Stimulated activated CD8-positive, alpha-beta memory T cell treated with anti-CD3 and anti-CD28 coated beads, Interleukin-4, amount 100 ng/mL, for 48 hours (primary cell): ENCODE data around the gene CLDN25.
"Not testable (repeated sequence)": the region's sequence is repeated elsewhere in the genome, so short reads cannot be mapped to it uniquely, and the experiment has no call there.

Experiments used
- DNase-seq: peaks from one replicate; pipeline ENCODE4 v3.0.0-alpha.2; 2020

The CLDN25 gene

DNA sequence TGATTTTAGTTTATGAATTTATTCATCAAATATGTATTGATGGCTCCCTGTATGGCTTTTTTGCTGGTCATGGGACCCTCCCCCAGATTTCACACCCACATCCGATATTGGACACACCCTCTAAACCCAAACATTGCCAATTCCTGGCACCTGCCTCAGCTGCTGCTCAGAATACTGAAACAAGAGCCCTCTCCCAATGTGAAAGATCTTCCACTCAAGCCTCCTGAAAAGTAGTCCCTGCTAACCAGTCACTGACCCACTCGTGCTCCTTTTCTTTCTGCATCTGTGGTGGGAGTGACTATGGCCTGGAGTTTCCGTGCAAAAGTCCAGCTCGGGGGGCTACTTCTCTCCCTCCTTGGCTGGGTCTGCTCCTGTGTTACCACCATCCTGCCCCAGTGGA, at the start of gene CLDN25:
CLDN25 (plus strand) TSS at position 301 of the 400 bp plus-strand sequence; CDS start at position 301, 0 bp downstream.
- DNase-seq, result no peak

DNA sequence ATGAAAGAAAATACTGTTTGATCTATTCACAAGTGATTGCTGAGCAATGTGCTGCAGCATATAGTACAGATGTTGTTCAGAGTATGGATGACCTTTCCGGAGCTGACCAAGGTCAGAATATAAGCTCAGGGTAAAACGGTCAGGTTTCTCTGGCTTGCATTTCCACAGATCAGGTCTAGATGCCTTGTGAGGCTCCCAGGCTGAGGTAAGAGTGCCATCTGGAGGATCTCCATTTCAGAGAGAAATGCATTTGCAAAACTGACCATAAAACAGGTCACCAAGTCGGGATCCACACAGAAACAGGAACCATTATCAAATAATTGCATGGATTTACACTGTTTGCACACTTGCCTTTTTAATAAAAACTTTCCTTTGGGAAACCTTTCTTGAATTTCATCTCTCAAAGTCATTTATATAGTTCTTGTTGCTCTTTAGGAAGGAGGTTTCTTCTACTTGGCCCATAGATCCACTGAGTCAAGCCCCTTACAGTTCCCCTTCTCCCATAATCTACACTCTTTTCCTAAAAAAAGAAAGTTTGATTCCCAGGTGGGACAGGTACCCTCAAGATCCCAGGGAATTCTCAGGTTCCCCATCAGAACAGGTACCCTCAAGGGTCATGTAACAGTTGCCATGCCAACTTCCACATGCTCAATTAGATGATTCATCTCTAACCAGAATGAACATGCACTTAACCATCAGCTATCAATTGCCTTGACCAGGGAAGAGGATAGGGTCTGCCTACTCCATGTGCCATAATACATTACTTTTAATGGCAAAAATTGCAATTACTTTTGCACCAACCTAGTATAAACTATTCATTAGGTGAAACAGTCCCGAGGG, 48.5 kb upstream of the CLDN25 start:
- DNase-seq, result no peak

- no peak for DNase-seq
These were observed 47.5 kb upstream of the CLDN25 start for GRCh38 chr11:113732092-113732491.

DNA sequence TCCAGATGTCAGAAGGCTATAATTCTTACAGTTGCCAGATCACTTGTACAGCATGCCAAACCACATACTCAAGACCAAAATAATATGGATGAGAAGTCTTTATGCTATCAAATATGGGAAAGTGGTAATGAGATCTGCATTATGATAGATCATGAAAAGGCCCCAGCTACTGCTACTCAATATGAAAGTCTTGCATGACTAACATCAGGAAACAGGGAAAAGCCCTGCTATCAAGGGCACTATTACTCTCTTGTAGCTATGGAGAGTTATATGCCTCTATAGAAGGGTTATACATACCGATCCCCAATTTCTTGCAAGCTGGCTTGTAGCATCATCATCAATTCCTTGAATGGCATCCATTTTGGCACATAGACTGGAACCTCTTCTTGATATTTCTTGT, 43.3 kb upstream of the CLDN25 start:
- DNase-seq, result no peak

DNA sequence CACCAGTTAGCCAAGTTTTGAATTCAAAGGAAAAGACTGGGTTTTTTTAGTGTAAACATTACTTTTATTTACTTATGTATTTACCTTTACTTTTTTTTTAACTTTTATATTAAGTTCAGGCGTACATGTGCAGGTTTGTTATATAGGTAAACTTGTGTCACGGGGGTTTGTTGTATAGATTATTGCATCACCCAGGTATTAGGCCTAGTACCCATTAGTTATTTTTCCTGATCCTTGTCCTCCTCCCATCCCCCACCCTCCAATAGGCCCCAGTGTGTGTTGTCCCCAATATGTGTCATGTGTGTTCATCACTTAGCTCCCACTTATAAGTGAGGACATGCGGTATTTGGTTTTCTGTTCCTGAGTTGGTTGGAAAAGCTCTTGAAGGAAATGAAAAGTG, 26.7 kb upstream of the CLDN25 start:
- no peak for DNase-seq

GRCh38 chr11:113760241-113760640, 19.4 kb upstream of the CLDN25 start:
- no peak for DNase-seq

DNA sequence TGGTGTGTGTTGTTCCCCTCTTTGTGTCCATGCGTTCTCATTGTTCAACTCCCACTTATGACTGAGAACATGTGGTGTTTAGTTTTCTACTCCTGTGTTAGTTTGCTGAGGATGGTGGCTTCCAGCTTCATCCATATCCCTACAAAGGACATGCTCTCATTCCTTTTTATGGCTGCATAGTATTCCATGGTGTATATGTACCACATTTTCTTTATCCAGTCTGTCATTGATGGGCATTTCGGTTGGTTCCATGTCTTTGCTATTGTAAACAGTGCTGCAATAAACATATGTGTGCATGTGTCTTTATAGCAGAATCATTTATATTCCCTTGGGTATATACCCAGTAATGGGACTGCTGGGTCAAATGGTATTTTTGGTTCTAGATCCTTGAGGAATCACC, 16.6 kb upstream of the CLDN25 start:
- not testable (repeated sequence) for DNase-seq

DNA sequence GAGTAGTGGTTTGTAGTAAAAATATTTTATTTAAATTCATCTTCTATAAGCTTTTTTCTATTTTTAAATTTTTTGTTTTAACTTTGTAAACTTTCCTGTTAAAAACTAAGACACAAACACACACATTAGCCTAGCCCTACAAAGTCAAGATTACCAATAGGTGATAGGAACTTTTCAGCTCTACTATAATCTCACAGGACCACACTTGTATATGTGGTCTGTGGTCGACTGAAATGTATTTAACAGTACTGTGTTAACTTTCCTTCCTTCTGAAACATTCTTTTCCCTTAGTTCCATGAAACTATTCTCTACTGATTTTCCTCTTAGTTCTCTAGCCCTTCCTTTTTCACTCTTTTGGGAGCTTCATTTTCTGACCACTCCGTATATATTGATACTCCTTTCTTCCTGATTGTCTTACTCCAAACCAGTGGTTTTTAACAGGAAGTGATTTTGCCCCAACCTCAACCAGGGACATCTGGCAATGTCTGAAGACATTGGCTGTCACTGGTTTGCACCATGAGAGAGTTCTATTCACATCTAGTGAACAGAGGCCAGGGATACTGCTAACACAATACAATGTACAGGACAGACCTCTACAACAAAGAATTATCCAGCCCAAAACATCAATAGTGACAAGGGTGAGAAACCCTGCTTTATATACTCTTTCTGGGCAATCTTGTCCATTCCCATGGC, 14.9 kb upstream of the CLDN25 start:
- DNase-seq, result no peak

DNA sequence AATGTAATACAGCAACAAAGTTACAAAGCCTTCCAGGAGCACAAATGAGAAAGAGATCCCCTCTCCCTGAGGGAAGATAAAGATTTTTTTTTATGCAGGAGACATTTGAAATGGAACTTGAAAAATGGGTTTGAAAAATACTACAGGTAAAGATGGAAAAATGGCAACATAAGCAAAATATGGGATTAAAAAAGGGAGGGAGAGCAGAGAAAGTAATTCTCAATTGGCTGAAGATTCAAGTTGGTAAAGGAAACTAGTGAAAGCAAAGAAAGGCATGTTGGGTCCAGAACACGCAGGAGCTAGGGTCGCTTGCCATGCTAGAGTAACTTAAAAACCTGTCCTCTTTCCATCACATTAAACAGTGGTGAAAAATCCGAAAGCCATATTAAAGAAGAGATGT, 7.6 kb upstream of the CLDN25 start:
- no peak for DNase-seq

DNA sequence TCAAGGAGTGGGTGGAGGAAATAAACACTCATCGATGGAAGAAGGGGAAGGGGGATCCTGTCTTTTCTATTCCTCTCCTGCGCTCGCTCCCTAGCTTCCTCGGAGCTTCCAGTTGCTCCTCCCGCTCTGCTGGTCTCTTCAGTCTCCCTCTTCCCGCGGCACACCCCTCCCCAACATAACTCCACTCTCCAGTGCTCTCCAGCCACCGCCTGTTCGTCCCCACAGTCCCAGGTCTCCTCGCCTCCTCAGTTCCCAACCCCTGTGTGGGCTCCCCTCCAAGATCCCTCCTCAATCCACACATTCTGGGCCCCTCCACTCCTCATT, 6.5 kb upstream of the CLDN25 start:
- no peak for DNase-seq

DNA sequence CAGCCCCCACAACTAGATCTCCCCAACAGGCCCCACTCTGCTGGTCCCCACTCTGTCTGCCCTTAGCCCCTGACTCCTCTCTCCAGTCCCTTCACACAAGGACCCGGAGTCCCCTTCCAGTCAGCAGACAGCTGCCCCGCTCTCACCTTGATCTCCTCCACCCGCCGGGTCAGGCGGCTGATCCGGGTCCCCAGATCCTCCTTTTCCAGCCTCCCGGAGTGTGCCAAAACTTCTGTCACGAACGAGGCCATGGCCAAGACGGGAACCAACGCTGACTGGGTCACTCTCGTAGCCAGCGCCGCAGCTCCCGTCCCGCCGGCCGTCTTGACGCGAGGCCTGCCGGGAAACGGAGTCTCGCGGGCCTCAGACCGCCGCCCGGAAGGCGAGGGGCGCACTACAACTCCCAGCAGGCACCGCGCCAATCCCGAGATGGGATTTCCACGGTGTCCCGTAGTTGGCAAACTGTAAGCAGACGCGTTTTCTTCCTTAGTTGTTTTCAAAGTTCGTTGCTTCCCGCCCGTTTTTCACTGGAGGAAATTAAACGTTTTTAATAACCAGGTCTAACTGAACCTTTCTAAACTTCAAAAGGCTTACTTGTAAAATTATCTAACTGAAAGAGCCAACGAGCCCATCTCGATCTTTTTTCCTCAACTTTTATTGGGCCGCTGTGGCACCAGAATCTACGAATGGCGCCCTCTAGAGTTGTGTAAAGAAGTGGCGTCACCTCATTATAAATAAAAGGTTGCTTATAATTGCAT, 6.0 kb upstream of the CLDN25 start, which contains the start of gene ZW10:
ZW10 (minus strand) TSS at position 277 of the 758 bp plus-strand sequence; CDS start at position 251, 26 bp downstream.
- peak; percentile 93 for DNase-seq

DNA sequence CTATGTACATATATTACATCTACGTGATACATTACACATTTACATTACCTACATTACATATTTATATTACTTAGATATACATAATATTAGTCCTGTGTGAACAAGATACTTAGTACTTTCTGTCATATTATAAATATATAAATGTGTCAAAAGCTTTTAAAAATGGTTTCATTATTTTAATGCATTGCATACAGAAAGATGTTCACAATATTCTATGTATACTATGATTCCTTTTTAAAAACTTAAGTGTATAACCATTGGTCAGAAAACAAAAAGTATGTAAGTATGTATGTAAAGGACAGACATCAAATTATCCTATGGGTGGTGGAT, 5.5 kb upstream of the CLDN25 start:
- DNase-seq, result no peak

GRCh38 chr11:113778111-113778910, 1.3 kb upstream of the CLDN25 start:
- no peak for DNase-seq

- no peak for DNase-seq
These were observed 2.1 kb downstream of the CLDN25 start for GRCh38 chr11:113781682-113782081.

DNA sequence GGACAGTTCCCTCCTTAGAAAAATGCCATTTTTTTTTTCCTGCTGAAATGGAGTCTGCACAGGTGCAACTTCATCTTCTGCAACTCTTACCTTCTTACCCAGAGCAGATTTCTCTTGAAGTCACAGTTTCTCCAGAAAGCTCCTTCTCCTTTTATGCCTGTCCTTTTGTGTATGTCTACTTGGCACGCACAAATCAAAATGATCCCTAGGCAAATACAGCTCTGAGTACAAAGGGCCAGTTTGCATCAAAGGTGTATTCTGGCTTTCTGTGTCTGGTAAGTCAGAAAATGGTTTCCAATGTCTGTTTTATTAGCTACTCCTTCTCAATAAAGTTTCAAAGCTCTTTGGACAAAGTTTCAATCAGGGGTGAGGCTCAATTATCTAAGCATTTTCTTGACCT, 2.5 kb downstream of the CLDN25 start:
- no peak for DNase-seq

DNA sequence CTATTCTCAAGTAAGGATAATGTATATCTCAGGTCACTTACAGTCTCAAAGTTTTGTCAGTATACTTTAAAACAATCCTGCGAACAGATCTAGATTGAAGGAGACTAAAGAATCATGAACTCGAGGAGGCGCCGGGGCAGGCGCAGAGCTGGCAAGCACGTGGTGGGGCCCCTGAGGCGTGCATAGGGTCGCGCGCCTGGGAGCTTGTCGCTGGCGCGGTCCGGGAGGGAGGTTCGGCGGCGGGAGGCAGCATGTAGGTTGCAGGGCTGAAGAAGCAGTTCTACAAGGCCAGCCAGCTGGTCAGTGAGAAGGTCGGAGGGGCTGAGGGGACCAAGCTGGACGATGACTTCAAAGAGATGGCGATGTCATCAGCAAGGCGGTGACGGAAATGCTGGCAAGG, 9.4 kb downstream of the CLDN25 start:
- not testable (repeated sequence) for DNase-seq

DNA sequence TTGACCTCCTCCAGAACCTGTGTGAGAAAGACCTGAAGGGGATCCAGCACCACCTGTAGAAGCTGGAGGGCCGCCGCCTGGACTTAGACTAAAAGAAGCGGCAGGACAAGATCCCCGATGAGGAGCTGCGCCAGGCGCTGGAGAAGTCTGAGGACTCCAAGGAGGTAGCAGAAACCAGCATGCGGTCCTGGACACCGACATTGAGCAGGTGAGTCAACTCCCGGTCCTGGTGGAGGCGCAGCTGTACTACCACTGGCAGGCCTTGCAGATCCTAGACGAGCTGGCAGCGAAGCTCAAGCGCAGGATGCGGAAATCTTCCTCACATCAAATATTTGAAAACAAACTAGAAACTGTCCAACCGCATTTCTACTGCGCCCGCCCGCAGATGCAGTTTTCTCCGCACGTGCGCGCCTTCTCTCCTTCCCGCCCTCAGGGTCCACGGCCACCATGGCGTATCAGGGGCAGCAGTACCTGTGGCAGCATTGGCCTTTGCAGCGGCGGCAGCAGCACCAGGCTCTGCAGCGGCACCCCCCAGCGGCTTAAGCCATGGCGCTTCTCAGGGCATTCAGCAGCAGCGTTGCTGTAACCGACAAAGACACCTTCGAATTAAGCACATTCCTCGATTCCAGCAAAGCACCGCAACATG, 10.2 kb downstream of the CLDN25 start:
- no peak for DNase-seq

DNA sequence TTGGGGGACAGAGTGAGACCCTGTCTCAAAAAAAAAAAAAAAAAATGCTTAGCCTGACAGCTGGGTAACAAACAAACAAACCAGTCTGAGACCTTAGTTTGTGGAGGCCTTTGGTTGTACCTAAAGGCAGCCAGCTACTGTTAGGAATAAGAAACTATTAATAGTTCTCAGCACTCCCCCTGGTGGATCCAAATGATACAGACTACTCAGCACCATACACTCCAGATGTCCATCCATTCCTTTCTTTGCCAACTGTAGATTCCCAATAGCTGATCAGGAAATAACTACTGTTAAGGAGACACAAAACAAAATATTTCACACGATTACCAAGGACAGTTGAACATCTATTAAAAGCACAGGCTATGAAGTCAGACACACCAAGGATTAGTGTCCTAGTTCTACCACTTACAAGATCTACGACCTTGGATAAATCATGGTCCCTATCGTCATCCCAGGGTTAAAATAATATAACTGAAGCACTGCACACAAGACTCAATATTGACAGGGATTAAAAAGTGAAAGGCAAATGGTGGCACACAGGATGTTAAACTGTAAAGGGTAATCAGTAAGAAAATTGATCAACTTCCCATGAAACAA, 17.2 kb downstream of the CLDN25 start:
- no peak for DNase-seq

DNA sequence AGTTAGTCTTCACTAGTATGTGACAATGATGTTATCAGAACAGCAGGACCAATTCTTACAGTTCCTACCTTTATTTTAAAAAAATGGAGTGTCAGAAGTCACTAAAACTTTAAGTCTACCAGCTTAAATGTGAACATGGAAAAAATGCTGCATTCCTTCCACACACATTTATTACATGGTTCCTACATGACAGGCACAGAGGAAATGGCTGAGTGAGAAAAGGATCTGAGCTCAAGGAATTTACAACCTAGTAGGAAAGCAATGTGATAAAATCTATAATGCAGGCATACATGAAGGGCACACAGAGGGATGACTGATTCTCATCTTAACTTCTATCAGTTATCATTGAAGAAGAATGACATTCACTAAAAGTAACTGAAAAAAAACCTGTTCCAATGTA, 23.0 kb downstream of the CLDN25 start:
- no peak for DNase-seq

GRCh38 chr11:113805640-113806039, 26.0 kb downstream of the CLDN25 start:
- DNase-seq, result no peak

DNA sequence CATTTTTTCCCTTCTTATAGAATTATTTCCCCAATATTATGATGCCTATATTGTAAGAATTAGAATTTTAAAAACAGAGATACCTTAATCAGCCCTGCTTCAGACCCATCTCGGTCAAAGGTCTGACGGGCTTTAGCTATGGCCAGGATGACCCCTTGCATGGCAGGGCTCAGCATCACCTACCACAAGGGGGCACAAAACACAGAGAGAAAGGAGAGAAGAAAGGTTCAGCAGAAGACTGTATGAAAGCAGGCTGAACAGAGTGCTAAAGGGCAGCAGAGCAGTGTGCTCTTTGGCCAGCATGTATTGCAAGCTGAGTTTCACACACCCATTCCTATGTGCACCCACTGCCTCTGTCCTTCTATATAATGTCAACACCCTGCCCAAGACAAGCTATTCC, 26.8 kb downstream of the CLDN25 start:
- DNase-seq, result peak; percentile 27

DNA sequence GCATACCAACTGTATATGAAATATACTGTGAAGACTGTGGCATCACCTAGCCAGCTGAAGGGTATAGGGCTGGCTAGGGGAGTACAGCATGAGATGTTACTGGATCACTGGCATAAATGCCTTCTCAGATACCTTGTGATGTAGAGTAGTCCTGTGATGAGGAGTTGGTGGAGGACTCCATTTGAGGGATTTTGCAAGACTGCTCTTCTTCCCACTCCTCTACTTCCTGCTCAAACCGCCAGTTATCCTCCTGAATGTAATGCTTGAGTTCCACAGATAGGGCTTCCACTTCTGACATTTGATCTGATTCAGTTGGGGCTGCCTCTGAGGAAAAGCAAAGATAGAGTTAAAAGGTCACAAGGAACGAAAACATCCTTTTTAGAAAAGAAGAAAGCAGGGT, 29.3 kb downstream of the CLDN25 start:
- no peak for DNase-seq
